HL-60/S4 (cell line): ENCODE data around the gene SIX5.

Experiments used
- in situ Hi-C: fragments of 300-500 bp; cut with MboI; formaldehyde crosslinking; loops from 2 replicates; pipeline ENCODE4 v1.14.3; 2022; ENCODE audit warnings: low sequenced_read_pairs

SIX5 gene

DNA sequence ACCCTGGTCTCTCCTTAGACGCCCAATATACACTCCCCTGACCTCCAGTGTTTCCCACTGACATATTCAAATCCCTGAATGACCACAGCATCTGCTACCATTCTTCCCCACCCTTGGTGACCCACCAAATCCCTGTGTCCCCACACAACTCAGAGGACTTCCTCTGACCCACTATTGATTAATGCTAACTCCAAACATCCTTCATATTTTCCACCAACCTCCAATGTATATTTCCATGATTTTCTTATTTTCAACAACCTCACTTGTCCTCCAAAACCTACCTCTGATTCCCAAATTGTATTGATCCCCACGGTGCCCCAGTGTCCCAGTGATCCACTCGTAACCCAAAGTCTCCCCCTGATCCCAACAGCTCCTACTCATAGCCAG lies 24.1 kb upstream of the SIX5 start:
- in situ Hi-C loops = no loop called here

DNA sequence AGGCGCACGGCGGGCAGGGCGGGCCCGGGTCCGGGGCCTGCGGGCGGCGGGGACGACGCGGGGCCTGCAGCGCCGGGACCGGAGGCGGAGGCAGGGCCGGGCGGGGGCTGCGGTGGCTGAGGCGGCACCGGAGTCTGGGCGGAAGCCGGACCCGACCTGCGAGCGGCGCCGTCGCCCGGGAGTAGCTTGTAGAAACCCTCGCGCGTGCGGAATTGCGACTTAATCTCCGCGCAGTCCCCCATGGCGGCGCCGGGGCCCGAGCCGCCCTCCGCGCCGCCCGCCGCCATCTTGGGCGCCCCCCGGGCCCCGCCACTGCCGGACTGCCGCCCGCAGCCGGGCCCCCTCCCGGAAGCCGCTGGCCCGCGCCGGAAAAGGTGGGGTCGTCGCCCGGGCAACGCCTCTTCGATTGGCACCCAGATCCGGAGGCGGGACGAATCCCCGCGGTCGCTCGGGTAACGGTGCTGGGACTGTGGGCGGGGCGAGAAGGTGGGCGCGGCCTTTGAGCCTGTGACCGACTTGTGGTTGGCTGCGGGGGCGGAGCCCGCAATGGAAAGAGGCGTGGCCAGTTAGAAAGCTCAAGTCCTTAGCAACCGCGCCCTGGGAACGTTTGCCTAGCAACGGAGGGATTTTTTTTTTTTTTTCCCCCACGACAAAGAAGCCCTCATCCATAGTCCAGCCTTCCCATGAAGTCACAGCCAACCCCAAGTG lies 23.6 kb upstream of the SIX5 start, which contains the start of gene DMWD:
DMWD (minus strand) TSS at position 376 of the 708 bp plus-strand sequence; CDS start at position 287, 89 bp downstream.
- in situ Hi-C loops = no loop called here

DNA sequence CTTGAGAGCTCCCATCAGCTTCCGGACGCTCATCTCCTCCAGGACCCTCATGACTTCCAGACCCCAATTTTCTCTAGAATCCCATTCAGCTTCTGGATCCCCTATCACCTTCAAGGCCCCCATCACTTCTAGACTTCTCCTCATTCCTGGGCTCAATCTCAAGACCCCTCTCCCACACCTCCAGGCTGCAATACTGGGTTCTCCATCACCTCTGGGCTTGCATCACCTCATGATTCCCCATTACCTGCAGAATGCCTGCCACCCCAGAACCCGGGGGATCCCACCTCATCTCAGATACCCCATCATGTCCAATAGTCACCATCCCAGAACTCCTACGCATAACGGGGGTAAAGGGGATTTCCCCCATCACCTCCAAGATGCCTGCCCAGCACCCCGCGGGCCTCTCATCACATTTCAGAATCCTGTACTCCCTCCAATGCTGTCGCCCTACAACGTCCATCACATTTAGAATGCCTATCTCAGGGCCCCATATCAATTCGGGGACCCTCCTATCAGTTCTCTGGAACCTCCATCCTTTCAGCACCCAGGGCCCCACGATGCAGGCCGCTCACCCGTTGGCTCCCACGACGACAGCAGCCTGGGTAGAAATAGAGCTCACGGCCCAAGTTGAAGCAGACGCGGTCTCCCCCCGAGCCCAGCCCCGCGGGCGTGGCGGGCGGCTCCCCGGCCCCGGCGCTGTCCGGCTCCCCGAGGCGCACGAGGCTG lies 22.9 kb upstream of the SIX5 start:
- in situ Hi-C loops = no loop called here

DNA sequence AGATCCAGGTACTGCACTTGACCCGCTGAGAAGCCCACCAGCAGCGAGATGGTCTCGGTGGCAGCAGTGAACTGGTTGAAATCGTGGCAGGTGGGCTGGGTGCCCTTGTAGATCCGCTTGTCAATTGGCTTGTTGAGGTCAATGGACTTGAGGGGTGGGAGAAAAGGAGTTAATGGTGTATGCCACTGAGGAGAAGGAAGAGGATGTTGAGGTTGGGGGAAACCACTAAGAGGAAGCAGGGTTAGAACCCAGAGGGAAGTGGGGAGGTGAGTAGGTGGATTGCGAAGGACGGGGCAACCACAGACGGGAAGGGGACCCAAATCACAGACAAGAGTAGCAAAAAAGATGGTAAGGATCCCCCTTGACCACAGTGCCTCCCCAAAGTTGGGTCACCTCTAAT lies 21.9 kb upstream of the SIX5 start:
- in situ Hi-C loops = no loop called here

DNA sequence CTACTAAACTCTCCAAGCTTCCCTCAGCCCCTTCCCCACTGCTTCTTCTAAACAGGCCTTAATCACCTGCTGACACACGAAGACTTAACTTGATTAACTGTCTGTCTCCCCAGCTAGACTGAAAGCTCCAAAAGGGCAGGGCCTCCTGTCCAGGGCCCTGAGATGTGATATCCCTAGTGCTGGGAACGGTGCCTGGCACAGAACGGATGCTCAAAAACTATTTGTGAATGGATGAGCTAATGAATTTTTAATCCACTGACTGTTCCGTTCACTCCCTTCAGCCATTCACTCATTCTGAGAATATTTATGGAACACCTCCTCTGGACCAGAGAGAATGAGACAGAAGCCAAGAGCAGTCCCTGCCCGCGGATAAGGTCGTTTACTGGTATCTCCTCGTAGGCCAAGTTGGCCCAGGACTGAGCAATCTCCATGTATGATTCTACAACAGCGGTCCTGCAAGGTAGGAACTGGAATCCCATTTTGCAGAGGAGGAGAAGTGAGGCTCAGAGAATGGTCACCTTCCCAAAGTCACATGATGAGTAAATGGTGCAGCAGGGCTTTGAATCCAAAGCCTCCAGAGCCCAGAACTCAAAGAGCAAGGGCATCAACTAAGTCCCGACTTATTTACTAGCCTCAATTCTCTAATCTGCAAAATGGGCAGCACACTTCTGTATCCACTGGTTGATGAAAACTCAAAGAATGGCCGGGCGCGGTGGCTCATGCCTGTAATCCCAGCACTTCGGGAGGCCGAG lies 20.2 kb upstream of the SIX5 start:
- in situ Hi-C loops = no loop called here

DNA sequence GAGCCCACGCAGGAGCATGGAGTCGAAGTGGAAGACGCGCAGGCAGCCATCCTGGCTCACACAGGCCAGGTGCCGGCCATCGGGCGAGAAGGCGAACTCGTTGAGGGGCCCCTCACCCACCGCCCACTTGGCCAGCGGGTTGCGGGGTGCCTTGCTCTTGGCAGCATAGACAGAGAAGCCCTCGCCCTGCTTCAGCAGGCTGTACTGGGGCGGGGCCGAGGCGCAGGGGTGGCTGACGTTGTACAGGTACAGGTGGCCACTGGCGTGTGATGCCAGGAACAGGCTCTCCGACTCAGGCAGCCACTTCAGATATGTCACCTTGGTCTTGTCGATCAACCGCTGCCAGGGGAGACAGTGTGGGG lies 17.5 kb upstream of the SIX5 start:
- in situ Hi-C loops = no loop called here

DNA sequence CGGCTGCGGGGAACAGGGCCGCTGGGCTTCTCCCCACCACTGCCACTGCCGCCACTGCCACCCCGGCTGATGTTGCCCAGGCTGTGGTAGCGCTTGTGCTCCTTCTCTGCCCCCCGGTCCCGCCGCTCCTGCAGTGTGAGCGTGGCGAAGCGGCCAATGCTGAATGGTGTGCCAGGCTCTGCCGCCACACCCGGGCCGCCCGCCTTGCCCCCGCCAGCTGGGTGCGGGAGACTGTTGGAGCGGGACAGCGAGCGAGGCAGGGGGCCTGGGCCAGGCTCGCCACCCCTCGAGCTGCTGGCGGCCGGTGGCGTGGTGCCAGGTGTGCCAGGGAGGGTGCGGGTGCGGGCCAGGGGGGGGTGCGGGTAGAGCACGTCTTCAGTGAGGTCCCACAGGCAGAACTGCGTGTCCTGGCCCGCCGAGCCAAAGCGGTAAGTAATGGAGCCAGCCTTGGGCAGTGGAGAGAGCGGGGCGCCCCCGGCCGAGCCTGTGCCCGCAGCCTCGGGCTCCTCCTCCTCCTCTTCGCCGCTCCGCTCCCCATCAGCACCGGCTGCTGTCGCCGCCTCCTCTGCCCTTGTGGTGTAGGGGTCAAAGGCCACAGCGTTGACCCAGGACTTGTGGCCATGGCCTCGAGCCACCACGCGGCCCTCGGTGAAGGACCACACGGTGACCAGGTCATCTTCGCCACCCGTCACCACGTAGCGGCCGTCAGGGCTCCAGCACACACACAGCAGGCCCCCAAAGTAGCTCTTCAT lies 16.9 kb upstream of the SIX5 start:
- in situ Hi-C loops = no loop called here

DNA sequence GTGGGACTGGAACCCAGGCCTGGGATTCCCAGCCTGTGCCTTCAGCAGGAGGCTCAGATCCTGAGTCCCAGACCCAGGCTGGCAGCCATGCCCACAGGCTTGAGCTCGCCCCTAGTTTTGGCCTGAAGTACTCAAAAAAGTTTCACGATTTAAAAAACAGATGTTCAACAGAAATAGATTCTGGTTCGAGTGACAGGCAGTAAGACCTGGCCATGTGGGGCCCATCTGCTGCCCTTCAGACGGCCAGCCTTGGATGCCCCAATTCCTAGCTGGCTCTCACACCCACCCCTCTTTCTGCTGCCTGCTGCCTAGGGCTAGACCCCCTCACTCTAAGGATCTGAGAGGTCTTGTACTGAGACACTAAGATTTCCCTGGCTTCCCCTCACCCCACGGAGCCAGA lies 16.0 kb upstream of the SIX5 start:
- in situ Hi-C loops = no loop called here

DNA sequence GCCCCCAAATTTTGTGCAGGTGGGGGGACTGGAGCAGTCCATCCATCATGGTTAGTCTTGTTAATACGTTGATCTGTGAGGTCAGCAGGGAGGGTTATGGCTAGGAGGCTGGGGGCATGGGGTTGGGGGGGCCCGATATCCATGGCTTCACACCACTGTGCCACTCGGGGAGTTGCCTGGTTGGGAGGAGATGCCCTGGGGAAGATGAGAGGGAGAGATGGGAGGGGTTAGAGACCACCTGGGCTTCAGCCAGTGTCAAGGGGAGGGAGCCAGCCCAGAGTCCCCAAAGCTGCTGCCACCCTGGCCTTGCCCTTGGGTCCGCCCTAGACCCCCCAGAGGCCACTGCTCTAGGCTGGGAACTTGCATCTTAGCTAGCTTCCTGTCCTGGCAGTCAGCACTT lies 15.0 kb upstream of the SIX5 start:
- in situ Hi-C loops = no loop called here

DNA sequence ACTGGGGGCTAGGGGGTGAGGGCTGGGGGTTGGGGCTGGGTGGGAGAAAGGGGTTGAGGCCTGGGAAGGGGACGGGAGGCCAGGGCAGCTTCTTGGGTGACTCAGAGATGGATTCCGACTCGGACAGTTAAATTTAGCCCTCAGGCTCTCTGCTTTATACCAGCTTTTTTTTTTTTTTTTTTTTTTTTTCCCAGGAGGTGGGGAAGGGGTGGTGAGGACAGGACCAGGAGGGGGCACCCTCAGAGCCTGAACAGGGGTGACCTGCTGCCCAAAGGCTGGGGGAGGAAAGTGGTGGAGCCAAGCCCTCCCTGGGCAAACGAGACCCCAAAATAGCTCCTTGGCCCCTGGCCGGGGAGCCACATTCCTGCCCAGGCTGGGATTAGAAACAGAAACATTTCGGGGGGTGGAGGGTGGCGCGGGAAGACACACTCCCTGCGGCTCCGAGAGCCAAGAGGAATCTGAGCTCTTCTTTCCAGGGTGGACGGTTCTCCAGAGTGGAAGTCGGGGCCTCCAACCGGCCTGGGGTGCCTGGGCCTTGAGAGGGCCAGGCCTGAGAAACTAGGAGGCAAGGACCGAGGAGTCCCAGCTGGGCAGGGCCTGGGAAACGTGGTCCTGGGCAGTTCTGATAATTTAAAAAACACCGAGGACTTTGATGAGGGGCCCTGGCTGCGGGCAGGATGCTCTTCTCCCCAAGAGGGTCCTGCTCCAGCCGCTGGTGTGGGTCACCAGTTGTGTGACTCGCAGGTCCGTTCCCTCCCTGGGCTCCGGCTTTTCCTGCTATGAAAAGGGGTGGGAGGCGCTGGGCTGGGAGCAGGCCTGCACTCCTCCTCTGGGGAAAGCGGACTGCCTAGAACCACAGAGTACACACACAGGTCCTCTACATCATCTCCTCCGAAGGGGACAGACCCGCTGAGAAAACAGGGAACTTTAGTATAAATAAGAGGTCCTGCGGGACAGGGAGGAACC lies 14.1 kb upstream of the SIX5 start:
- in situ Hi-C loops = no loop called here

DNA sequence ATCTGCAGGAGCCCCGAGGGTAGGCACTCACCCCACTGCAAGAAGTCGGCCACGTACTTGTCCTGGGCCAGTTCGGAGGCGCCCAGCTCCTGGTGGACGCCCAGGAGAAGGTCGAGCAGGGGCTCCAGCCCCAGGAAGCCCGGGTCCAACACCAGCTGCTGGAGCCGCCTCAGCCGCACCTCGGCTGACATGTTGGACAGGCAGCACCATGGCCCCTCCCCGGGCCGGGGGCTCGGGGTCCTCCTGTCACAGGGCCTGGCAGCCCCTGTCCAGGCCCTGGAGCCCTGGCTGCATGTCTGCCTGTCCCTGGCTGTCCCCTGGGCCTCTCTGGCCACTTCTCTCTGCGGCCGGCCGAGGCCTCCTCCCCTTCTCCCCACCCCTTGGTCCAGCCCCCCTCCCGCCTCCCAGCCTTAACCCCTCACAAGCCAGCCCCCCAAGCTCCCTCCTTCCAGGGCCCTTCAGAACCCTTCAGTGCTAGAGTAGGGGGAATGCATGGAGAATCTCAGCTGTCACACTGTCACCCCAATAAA lies 13.2 kb upstream of the SIX5 start, which contains the start of gene DMPK:
DMPK (minus strand) TSS at position 329 of the 530 bp plus-strand sequence; CDS start at position 191, 138 bp downstream.
- in situ Hi-C loops = no loop called here

DNA sequence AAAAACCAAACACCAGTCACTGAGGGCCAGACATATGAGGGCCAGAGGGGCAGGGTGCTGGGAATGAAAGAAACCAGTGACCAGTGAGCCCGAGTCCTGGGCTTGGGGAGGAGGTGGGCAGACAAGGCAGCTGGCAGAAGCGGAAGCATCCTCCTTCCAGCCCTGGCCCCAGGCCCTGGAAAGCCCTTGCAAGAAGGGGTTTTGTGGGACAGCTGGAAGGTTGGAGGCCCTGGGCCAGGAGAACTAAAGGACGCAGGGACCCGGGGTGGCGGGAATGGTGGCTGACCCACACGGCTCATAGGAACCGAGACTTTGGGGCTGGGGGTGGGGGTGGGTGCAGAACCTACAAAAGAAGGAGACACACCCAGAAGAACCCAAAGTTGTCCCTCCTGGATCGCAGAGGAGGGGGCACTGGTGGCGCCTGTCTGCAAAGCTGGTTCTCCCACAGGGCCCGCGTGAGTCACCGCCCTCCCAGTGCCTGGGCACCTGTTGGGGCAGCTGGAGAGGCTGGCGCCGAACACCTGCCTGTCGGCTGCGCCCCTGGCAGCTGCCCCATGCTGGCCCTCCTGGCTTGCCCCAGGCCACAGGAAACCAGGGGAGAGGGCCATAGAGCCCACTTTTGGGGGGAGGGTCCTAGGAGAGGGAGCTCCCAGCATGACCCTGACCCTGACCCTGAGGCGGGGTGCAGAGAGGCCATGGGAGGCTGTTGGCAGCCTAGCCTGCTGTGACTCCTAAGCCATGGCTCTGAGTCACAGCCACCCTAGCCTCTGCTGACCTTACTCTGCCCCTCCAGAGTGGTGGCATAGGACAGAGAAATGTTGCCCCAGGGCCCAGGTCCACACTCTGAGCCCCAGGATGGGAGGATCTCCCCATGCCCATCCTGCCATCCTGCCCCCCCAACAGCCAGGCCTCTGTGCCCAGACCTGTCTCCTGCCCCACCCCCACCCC lies 12.4 kb upstream of the SIX5 start:
- in situ Hi-C loops = no loop called here

DNA sequence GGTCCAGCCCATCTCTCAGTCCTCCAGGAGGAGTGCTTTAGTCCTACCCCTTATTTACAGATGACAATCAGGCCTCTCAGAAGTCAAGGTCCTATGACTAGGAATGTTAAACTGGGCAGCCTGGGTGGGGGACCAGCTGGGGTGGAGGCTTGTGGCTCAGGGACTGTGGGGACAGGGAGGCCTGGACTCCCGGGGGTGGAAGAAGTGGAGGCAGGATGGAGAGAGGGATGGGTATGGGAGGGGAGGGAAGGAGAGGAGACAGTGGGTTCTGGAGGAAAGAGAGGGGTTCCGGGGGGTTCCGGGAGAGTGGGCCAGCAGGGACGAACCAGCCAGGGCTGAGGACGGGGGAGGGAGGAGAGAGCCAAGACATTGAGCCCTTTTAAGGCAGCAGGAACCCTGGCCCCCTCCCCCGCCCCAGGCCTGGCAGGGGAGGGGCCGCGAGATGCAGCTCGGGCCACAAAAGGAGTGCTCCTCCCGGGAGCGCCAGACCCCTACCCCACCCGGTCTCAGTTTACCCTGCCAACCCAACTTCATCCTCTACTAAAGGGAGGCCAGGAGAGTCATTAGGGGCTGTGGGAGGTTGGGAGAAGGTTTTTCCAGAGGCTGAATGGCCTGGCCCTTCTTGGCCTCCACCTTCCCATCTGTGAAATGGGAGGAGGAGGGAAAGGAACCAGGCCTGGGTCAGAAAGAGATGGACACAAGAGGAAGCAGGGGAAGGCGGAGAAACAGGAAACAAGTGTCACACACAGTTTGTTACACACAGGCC lies 11.6 kb upstream of the SIX5 start:
- in situ Hi-C loops = no loop called here

DNA sequence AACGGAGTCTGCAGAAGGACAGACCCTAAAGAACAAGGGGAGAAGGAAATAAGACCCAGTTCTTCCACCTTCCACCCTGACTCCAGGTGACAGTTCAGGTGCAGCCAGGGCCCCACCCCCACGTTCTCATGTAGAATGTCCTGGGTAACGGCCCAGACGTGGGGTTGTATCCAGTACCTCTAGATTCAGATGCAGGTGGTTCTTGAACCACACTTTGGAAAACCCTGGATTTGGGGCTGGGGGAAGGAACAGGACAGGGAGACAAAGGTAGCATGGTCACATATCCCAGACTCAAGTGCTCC lies 11.0 kb upstream of the SIX5 start:
- in situ Hi-C loops = no loop called here

DNA sequence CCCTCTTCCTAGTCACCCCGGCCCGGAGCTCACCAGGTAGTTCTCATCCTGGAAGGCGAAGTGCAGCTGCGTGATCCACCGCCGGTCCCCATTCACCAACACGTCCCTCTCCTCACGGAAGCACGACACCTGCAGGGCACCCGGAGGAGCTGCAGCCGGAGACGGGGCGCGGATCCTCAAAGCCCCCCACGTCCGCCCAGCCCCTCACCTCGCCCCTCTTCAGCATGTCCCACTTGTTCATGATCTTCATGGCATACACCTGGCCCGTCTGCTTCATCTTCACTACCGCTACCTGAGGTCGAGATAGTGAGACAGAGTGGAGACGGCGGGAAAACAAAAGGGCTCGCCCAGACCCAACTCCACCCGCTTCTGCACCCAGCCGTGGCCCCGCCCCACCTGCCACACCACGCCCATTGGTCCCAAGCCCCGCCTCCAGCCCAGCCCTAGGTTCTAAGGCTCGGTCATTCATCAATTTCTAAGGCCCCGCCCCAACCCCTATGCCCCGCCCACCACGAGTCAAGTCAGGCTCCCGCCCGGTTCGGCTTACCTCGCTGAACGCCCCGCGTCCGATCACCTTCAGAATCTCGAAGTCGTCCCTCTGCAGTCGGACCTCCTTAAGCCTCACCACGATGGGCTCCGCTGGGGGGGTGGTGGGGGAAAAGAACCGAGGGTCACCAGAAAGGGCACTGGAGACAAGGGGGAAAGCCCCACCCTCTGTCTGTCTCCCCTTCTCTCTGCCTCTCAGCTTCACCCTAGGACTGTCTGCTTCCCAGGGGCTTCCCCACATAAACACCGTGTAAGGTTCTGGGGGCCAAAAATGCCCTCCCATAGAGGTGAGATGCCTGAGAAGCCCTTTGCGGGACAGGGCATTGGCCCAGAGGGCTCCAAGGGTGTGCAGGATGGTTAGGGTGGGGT lies 10.4 kb upstream of the SIX5 start:
- in situ Hi-C loops = no loop called here

DNA sequence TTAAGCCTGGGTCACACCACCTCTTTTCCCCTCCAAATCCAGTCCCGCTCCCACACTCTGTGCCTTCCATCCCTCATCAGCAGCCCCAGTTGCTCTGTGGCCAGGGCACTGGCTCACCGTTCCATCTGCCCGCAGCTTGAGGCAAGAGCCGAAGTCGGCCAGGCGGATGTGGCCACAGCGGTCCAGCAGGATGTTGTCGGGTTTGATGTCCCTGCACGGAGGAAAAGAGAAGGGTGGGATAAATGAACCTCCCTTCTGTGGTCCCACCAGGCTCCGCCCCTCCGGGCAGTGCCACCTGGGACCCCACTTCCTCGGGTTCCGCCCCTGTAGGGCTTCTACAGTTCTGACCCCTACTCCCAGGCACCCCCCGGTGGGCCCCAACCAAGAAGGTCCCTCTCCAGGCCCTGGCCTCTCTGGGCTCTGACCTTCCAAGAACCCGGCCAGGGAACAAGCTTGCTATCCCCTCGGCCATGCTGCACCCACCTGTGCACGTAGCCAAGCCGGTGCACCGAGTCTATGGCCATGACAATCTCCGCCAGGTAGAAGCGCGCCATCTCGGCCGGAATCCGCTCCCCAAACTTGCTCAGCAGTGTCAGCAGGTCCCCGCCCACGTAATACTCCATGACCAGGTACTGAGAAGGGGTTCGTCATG lies 9.1 kb upstream of the SIX5 start:
- in situ Hi-C loops = no loop called here
